SK-N-SH (cell line): ENCODE data around the gene CRIP1. TPM values are rescaled to one million over a fixed set of nuclear protein-coding genes. Genes with fewer than 3 reads are reported as not detected.
A peak's percentile ranks its signal among the peaks of the same experiment; 100 is the strongest.

ENCODE experiments used
- CTCF ChIA-PET: fragments of 300-600, 350-600 bp; formaldehyde crosslinking; extraction: SDS; loops from one replicate; lab custom pipeline; 2021; lab: Yijun Ruan, JAX
- POLR2A ChIA-PET: fragments of 350-600 bp; sonication (Branson Sonifier 250); formaldehyde crosslinking; extraction: SDS; loops from one replicate; lab custom pipeline; 2020; ENCODE audit warnings: antibody characterized with exemption, inconsistent platforms; lab: Yijun Ruan, JAX
- DNase-seq: peaks from one replicate; pipeline ENCODE4 v3.0.0; 2012
- H2AFZ ChIP-seq: fragments of 200-600 bp; sonication (generic); 2 replicates; pipeline ENCODE4 v1.8.1; 2016; ENCODE audit warnings: antibody characterized with exemption, mild to moderate bottlenecking, low read depth
- H3F3A ChIP-seq: fragments of 200-600 bp; sonication (generic); replicated peaks from 2 replicates; pipeline ENCODE3; 2016; ENCODE audit warnings: antibody characterized with exemption, mild to moderate bottlenecking; ENCODE audit not compliant: insufficient read depth
- H3K27ac ChIP-seq, 2 experiments: fragments of 200-500 bp in 1 of 2; fragments of 200-600 bp in 1 of 2; sonication (Bioruptor generic) in 1 of 2; sonication (generic), shearing (Covaris generic) in 1 of 2; 2 replicates each; pipeline versions ENCODE4 v1.5.1 to v1.6.1; 2014 to 2016; ENCODE audit warnings: low read depth in 2 of 2, inconsistent platforms in 1 of 2, low read length in 1 of 2, mild to moderate bottlenecking in 1 of 2, mixed read lengths in 1 of 2
- H3K27me3 ChIP-seq: fragments of 200-600 bp; sonication (generic), shearing (Covaris generic); 2 replicates; pipeline ENCODE4 v1.6.1; 2016; ENCODE audit warnings: mixed run types; ENCODE audit not compliant: insufficient read depth
- H3K36me3 ChIP-seq, 2 experiments: fragments of 200-500 bp in 1 of 2; fragments of 200-600 bp in 1 of 2; sonication (Bioruptor generic) in 1 of 2; sonication (generic) in 1 of 2; replicated peaks in 1 of 2; 2 replicates each; pipeline versions ENCODE3 to v1.5.1; 2014 to 2016; ENCODE audit warnings: low read length in 1 of 2, mild to moderate bottlenecking in 1 of 2; ENCODE audit not compliant: insufficient read depth in 2 of 2, control insufficient read depth in 1 of 2
- H3K4me1 ChIP-seq, 2 experiments: fragments of 200-500 bp in 1 of 2; fragments of 200-600 bp in 1 of 2; sonication (Bioruptor generic) in 1 of 2; sonication (generic), shearing (Covaris generic) in 1 of 2; 2 replicates each; pipeline versions ENCODE4 v1.5.1 to v1.6.1; 2014 to 2016; ENCODE audit warnings: low read depth in 1 of 2, low read length in 1 of 2, mixed run types in 1 of 2; ENCODE audit not compliant: insufficient read depth in 2 of 2, control insufficient read depth in 1 of 2
- H3K4me2 ChIP-seq: fragments of 200-600 bp; sonication (generic), shearing (Covaris generic); 2 replicates; pipeline ENCODE4 v1.6.1; 2017; ENCODE audit warnings: mixed run types
- H3K4me3 ChIP-seq, 2 experiments: fragments of 200-500 bp in 1 of 2; fragments of 200-600 bp in 1 of 2; sonication (Bioruptor generic) in 1 of 2; sonication (generic), shearing (Covaris generic) in 1 of 2; 2 replicates each; pipeline versions ENCODE4 v1.5.1 to v1.8.1; 2014 to 2016; ENCODE audit warnings: low read depth in 2 of 2, inconsistent platforms in 1 of 2, low read length in 1 of 2, mild to moderate bottlenecking in 1 of 2, mixed read lengths in 1 of 2, moderate library complexity in 1 of 2
- H3K79me2 ChIP-seq: fragments of 200-600 bp; sonication (generic); 2 replicates; pipeline ENCODE4 v1.8.1; 2017; ENCODE audit warnings: mild to moderate bottlenecking; ENCODE audit not compliant: insufficient read depth
- H3K9ac ChIP-seq: fragments of 200-600 bp; sonication (generic); 2 replicates; pipeline ENCODE4 v1.6.1; 2017; ENCODE audit warnings: mixed run types
- H3K9me2 ChIP-seq: fragments of 200-600 bp; sonication (generic); 2 replicates; pipeline ENCODE4 v1.6.1; 2017; ENCODE audit warnings: mixed run types
- H3K9me3 ChIP-seq: fragments of 200-600 bp; sonication (generic); 2 replicates; pipeline ENCODE4 v1.6.1; 2017; ENCODE audit warnings: mixed run types, mild to moderate bottlenecking, moderate library complexity
- H4K20me1 ChIP-seq: fragments of 200-600 bp; sonication (generic); 2 replicates; pipeline ENCODE4 v1.6.1; 2017; ENCODE audit warnings: mild to moderate bottlenecking, mixed run types; ENCODE audit not compliant: insufficient read depth
- ELF1 ChIP-seq: IDR thresholded peaks from 2 replicates; pipeline ENCODE4 v1.4.0; 2012
- EP300 ChIP-seq, 2 experiments: IDR thresholded peaks; 2 replicates each; pipeline versions ENCODE4 v1.4.0 to v1.6.1; 2012; ENCODE audit warnings: borderline replicate concordance in 1 of 2, low read depth in 1 of 2, low read length in 1 of 2
- FOXJ3 ChIP-seq: sonication (generic); formaldehyde crosslinking; IDR thresholded peaks from 2 replicates; pipeline ENCODE4 v1.5.1; 2020; ENCODE audit warnings: mild to moderate bottlenecking, missing genetic modification reagents
- FOXM1 ChIP-seq: IDR thresholded peaks from 2 replicates; pipeline ENCODE4 v1.4.0; 2012; ENCODE audit warnings: low read depth, mild to moderate bottlenecking
- MEF2A ChIP-seq: IDR thresholded peaks from 2 replicates; pipeline ENCODE4 v1.4.0; 2012; ENCODE audit warnings: low read depth, borderline replicate concordance
- NFIC ChIP-seq: IDR thresholded peaks from 2 replicates; pipeline ENCODE4 v1.4.0; 2012; ENCODE audit warnings: borderline replicate concordance
- NRF1 ChIP-seq: IDR thresholded peaks from 2 replicates; pipeline ENCODE4 v1.6.1; 2012; ENCODE audit warnings: low read depth, mild to moderate bottlenecking, low read length
- RAD21 ChIP-seq: IDR thresholded peaks from 2 replicates; pipeline ENCODE4 v1.6.1; 2012; ENCODE audit warnings: mild to moderate bottlenecking, low read length
- RCOR1 ChIP-seq: fragments of 150-350 bp; IDR thresholded peaks from 2 replicates; pipeline ENCODE4 v1.6.1; 2017; ENCODE audit warnings: antibody characterized with exemption, low read length
- SMC3 ChIP-seq: IDR thresholded peaks from 2 replicates; pipeline ENCODE4 v1.6.1; 2012; ENCODE audit warnings: low read depth, low read length, improper control_type of control experiment
- TAF1 ChIP-seq: IDR thresholded peaks from 2 replicates; pipeline ENCODE4 v1.6.1; 2012; ENCODE audit warnings: low read depth, mild to moderate bottlenecking, low read length, moderate library complexity, borderline replicate concordance
- TCF12 ChIP-seq: IDR thresholded peaks from 2 replicates; pipeline ENCODE4 v1.4.0; 2012
- TEAD4 ChIP-seq: IDR thresholded peaks from 2 replicates; pipeline ENCODE4 v1.4.0; 2012; ENCODE audit warnings: mild to moderate bottlenecking, borderline replicate concordance; ENCODE audit not compliant: insufficient read depth
- USF2 ChIP-seq: fragments of 150-350 bp; IDR thresholded peaks from 2 replicates; pipeline ENCODE4 v1.6.1; 2017; ENCODE audit warnings: antibody characterized with exemption, low read length, low read depth, borderline replicate concordance
- YY1 ChIP-seq: IDR thresholded peaks from 2 replicates; pipeline ENCODE4 v1.4.0; 2012; ENCODE audit warnings: low read depth, mild to moderate bottlenecking
- WGBS: methylation state at CpG from one replicate; pipeline ENCODE4 v1.1.6; 2017; ENCODE audit warnings: low lambda C conversion rate; 5-methylcytosine and 5-hydroxymethylcytosine counted together
- polyA plus RNA-seq, 3 experiments: library from polyadenylated mRNA; depleted of rRNA; stranded (reverse); fragments of >200 nt; gene quantifications; 2 replicates each; pipeline ENCODE4 v1.2.3, GENCODE V29; 2012
- TF ChIP-seq, protein P1 (sequence below): IDR thresholded peaks from 2 replicates; pipeline ENCODE4; 2012
- TF ChIP-seq, protein P2 (sequence below): IDR thresholded peaks from 2 replicates; pipeline ENCODE4 v1.6.1; 2012; ENCODE audit warnings: mild to moderate bottlenecking, low read depth, low read length, moderate library complexity
- TF ChIP-seq, protein P3 (sequence below): IDR thresholded peaks from 2 replicates; pipeline ENCODE4 v1.4.0; 2012; ENCODE audit warnings: low read depth, borderline replicate concordance

The CRIP1 gene
- polyA plus RNA-seq, 1 of the 3 experiments (the other 2 are of a cell fraction) = 0.72 TPM

GRCh38 chr14:105472486-105472991 lies 14.1 kb upstream of the CRIP1 start:
- H3K9me3 ChIP-seq = no peaks in the 10 kb centered on the region
- peak overlapping the region in 1 of 2 experiments; percentile 99; a peak in 2 of 4 replicates for H3K27ac ChIP-seq
- H3K4me2 ChIP-seq = no peak overlapping the region; the same call in 1 of the 2 replicates
- no peaks in the 10 kb centered on the region for H3K9me2 ChIP-seq
- peak; percentile 72 for DNase-seq
- no peak overlapping the region for H2AFZ ChIP-seq
- no peak overlapping the region for H3K4me3 ChIP-seq
- no peaks in the 10 kb centered on the region for H3K27me3 ChIP-seq
- peaks cover 9% of the 10 kb centered on the region for H3F3A ChIP-seq
- WGBS = 44% methylated on average over 2 of the region's 12 CpGs
- H3K4me1 ChIP-seq = peaks cover 18 to 74% of the 10 kb centered on the region in 2 experiments; a peak in 3 of 4 replicates
- H3K79me2 ChIP-seq = peaks cover 27% of the 10 kb centered on the region
- no peak overlapping the region for H3K9ac ChIP-seq
- TF ChIP-seq RCOR1 (no peak), NRF1 (no peak), ELF1 (no peak), FOXJ3 (no peak), TEAD4 (no peak), YY1 (no peak), SMC3 (no peak), NFIC (no peak), RAD21 (no peak), TCF12 (no peak), FOXM1 (no peak), EP300 (IDR thresholded peaks at IDR 0.05; ENCODE audit: borderline replicate concordance in 1 of 2, low read depth in 1 of 2, low read length in 1 of 2) (no peak), TAF1 (no peak), USF2 (no peak), MEF2A (no peak)
- TF ChIP-seq, protein P1, sequence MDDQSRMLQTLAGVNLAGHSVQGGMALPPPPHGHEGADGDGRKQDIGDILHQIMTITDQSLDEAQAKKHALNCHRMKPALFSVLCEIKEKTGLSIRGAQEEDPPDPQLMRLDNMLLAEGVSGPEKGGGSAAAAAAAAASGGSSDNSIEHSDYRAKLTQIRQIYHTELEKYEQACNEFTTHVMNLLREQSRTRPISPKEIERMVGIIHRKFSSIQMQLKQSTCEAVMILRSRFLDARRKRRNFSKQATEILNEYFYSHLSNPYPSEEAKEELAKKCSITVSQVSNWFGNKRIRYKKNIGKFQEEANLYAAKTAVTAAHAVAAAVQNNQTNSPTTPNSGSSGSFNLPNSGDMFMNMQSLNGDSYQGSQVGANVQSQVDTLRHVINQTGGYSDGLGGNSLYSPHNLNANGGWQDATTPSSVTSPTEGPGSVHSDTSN = no peak
- TF ChIP-seq, protein P2, sequence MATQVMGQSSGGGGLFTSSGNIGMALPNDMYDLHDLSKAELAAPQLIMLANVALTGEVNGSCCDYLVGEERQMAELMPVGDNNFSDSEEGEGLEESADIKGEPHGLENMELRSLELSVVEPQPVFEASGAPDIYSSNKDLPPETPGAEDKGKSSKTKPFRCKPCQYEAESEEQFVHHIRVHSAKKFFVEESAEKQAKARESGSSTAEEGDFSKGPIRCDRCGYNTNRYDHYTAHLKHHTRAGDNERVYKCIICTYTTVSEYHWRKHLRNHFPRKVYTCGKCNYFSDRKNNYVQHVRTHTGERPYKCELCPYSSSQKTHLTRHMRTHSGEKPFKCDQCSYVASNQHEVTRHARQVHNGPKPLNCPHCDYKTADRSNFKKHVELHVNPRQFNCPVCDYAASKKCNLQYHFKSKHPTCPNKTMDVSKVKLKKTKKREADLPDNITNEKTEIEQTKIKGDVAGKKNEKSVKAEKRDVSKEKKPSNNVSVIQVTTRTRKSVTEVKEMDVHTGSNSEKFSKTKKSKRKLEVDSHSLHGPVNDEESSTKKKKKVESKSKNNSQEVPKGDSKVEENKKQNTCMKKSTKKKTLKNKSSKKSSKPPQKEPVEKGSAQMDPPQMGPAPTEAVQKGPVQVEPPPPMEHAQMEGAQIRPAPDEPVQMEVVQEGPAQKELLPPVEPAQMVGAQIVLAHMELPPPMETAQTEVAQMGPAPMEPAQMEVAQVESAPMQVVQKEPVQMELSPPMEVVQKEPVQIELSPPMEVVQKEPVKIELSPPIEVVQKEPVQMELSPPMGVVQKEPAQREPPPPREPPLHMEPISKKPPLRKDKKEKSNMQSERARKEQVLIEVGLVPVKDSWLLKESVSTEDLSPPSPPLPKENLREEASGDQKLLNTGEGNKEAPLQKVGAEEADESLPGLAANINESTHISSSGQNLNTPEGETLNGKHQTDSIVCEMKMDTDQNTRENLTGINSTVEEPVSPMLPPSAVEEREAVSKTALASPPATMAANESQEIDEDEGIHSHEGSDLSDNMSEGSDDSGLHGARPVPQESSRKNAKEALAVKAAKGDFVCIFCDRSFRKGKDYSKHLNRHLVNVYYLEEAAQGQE = no peak
- TF ChIP-seq, protein P3, sequence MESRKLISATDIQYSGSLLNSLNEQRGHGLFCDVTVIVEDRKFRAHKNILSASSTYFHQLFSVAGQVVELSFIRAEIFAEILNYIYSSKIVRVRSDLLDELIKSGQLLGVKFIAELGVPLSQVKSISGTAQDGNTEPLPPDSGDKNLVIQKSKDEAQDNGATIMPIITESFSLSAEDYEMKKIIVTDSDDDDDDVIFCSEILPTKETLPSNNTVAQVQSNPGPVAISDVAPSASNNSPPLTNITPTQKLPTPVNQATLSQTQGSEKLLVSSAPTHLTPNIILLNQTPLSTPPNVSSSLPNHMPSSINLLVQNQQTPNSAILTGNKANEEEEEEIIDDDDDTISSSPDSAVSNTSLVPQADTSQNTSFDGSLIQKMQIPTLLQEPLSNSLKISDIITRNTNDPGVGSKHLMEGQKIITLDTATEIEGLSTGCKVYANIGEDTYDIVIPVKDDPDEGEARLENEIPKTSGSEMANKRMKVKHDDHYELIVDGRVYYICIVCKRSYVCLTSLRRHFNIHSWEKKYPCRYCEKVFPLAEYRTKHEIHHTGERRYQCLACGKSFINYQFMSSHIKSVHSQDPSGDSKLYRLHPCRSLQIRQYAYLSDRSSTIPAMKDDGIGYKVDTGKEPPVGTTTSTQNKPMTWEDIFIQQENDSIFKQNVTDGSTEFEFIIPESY = no peak
- ChIA-PET POLR2A (interaction anchor here (0.7 to 3.2 kb wide), 5 partner anchors 8 to 30 kb away, joined by 3 to 16 read pairs (median 3); no protein-coding TSS in a partner anchor), CTCF (interaction anchor here (0.9 to 8.1 kb wide), 12 partner anchors 11 to 107 kb away, joined by 3 to 137 read pairs (median 6); partner anchors contain the start of genes CRIP1 and TEDC1)
- H4K20me1 ChIP-seq = peaks cover 6% of the 10 kb centered on the region; the same call in 1 of the 2 replicates
- H3K36me3 ChIP-seq = peaks cover 0 to 26% of the 10 kb centered on the region in 2 experiments
